Calu3 (cell line): ENCODE measurements around the gene PCDHGA5. TPM values are rescaled to one million over a fixed set of nuclear protein-coding genes. Genes with fewer than 3 reads are reported as not detected.

Experiments
- BruUV-seq: library from RNA; stranded (reverse); fragments of 400-500 nt; replicated peaks from 2 replicates; lab custom pipeline; 2021; lab: Mats Ljungman, UMichigan
- CTCF ChIA-PET: fragments of 300-600 bp; sonication (Branson Sonifier 250); formaldehyde crosslinking; loops from one replicate; lab custom pipeline; 2022; ENCODE audit warnings: antibody characterized with exemption; lab: Charles Lee
- DNase-seq: peaks from one replicate; pipeline ENCODE4 v3.0.0; 2022
- H3K27ac Mint-ChIP-seq: one replicate; pipeline ENCODE4 v1.8.0; 2022; ENCODE audit warnings: mixed read lengths; ENCODE audit not compliant: unreplicated experiment
- H3K27me3 Mint-ChIP-seq: one replicate; pipeline ENCODE4 v1.8.0; 2022; ENCODE audit warnings: mixed read lengths; ENCODE audit not compliant: unreplicated experiment
- H3K36me3 Mint-ChIP-seq: one replicate; pipeline ENCODE4 v1.8.0; 2022; ENCODE audit warnings: mild to moderate bottlenecking, moderate library complexity, mixed read lengths; ENCODE audit not compliant: insufficient read depth, unreplicated experiment
- H3K4me1 Mint-ChIP-seq: one replicate; pipeline ENCODE4 v1.8.0; 2022; ENCODE audit warnings: mild to moderate bottlenecking, low read depth, mixed read lengths; ENCODE audit not compliant: unreplicated experiment
- H3K4me3 Mint-ChIP-seq: one replicate; pipeline ENCODE4 v1.8.0; 2022; ENCODE audit warnings: mild to moderate bottlenecking, low read depth, moderate library complexity, mixed read lengths; ENCODE audit not compliant: unreplicated experiment
- H3K9me3 Mint-ChIP-seq: one replicate; pipeline ENCODE4 v1.8.0; 2022; ENCODE audit warnings: low read depth, mixed read lengths; ENCODE audit not compliant: unreplicated experiment
- intact Hi-C: fragments of 100-400 bp; cut with micrococcal nuclease; formaldehyde crosslinking; loops from one replicate; pipeline ENCODE4 v1.10.0; 2022; ENCODE audit not compliant: unreplicated experiment
- total RNA-seq: library from RNA; stranded (reverse); gene quantifications from 2 replicates; pipeline ENCODE4 v1.2.3, GENCODE V29; 2022
- TF ChIP-seq, protein P1 (sequence below): fragments of 200-600 bp; IDR thresholded peaks from one replicate; pipeline ENCODE4 v1.8.0; 2022; ENCODE audit warnings: antibody characterized with exemption; ENCODE audit not compliant: unreplicated experiment

PCDHGA5 gene
- total RNA-seq, 1 experiment from 2014 or later: 0.12 TPM

DNA sequence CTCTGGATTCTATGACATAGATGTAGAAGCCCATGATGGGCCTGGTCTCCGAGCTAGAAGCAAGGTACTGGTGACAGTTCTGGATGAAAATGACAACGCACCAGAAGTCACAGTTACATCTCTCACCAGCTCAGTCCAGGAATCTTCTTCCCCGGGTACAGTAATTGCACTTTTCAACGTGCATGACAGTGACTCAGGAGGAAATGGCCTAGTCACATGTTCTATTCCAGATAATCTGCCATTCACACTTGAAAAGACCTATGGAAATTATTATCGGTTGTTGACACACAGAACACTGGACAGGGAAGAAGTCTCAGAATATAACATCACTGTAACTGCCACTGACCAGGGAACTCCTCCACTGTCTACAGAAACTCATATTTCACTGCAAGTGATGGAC is 7.8 kb upstream of the PCDHGA5 start:
- intact Hi-C loops: no loop called here
- no TSS peak for BruUV-seq
- DNase-seq: no peak
- peaks cover 19% of the 10 kb centered on the region for H3K9me3 Mint-ChIP-seq
- H3K27me3 Mint-ChIP-seq: no peaks in the 10 kb centered on the region
- TF ChIP-seq, protein P1, sequence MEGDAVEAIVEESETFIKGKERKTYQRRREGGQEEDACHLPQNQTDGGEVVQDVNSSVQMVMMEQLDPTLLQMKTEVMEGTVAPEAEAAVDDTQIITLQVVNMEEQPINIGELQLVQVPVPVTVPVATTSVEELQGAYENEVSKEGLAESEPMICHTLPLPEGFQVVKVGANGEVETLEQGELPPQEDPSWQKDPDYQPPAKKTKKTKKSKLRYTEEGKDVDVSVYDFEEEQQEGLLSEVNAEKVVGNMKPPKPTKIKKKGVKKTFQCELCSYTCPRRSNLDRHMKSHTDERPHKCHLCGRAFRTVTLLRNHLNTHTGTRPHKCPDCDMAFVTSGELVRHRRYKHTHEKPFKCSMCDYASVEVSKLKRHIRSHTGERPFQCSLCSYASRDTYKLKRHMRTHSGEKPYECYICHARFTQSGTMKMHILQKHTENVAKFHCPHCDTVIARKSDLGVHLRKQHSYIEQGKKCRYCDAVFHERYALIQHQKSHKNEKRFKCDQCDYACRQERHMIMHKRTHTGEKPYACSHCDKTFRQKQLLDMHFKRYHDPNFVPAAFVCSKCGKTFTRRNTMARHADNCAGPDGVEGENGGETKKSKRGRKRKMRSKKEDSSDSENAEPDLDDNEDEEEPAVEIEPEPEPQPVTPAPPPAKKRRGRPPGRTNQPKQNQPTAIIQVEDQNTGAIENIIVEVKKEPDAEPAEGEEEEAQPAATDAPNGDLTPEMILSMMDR: no peak
- CTCF ChIA-PET: no interaction called here
- H3K36me3 Mint-ChIP-seq: no peaks in the 10 kb centered on the region
- H3K27ac Mint-ChIP-seq: no peak overlapping the region
- H3K4me1 Mint-ChIP-seq: no peaks in the 10 kb centered on the region
- no peak overlapping the region for H3K4me3 Mint-ChIP-seq

DNA sequence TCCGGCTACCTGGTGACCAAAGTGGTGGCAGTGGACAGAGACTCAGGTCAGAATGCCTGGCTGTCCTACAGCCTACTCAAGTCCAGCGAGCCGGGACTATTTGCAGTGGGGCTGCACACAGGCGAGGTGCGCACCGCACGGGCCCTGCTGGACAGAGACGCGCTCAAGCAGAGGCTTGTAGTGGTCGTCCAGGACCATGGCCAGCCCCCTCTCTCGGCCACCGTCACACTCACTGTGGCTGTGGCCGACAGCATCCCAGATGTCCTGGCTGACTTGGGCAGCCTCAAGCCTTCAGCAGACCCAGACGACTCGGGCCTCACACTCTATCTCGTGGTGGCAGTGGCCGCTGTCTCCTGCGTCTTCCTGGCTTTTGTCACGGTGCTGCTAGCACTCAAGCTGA is 7.0 kb upstream of the PCDHGA5 start:
- DNase-seq: no peak
- Mint-ChIP-seq H3K4me3 (no peak overlapping the region), H3K36me3 (peaks cover 3% of the 10 kb centered on the region), H3K4me1 (no peaks in the 10 kb centered on the region), H3K27me3 (no peaks in the 10 kb centered on the region), H3K9me3 (peaks cover 19% of the 10 kb centered on the region), H3K27ac (no peak overlapping the region)
- intact Hi-C loops: no loop called here
- BruUV-seq: no TSS peak
- CTCF ChIA-PET: no interaction called here
- TF ChIP-seq, protein P1: no peak

DNA sequence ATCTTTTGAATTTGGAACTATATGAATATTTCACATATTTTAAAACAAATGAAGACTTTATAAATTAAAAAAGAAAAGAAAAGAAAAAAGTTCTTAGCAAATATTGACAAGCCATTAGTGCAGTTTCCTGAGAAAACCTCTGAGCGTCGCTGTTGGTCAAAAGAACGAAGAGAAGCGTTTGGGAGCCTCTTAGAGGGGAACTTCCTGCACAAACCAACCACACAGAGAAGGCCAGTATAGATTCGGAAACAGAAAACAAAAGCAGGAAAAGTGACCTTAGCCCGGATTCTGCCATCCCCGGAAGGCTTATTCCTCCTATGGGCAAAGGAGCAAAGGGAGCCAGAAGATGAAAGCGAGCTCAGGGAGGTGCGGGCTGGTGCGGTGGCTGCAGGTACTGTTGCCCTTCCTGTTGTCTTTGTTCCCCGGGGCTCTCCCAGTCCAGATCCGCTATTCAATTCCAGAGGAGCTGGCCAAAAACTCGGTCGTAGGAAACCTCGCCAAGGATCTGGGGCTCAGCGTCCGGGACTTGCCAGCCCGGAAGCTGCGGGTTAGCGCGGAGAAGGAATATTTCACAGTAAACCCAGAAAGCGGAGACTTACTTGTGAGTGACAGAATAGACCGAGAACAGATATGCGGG is 4.1 kb upstream of the PCDHGA5 start, which contains the start of gene PCDHGB2:
TSS of gene PCDHGB2 (plus strand) at position 205 of the 637 bp plus-strand sequence. CDS start at position 347, 142 bp downstream.
- H3K4me1 Mint-ChIP-seq: no peaks in the 10 kb centered on the region
- TF ChIP-seq, protein P1: no peak
- peaks cover 23% of the 10 kb centered on the region for H3K9me3 Mint-ChIP-seq
- CTCF ChIA-PET: no interaction called here
- no peaks in the 10 kb centered on the region for H3K27me3 Mint-ChIP-seq
- no peak within 1 kb of the TSS for H3K4me3 Mint-ChIP-seq
- H3K27ac Mint-ChIP-seq: no peak within 1 kb of the TSS
- no peak for DNase-seq
- no TSS peak for BruUV-seq
- H3K36me3 Mint-ChIP-seq: peaks cover 3% of the 10 kb centered on the region
- intact Hi-C loops: no loop called here

DNA sequence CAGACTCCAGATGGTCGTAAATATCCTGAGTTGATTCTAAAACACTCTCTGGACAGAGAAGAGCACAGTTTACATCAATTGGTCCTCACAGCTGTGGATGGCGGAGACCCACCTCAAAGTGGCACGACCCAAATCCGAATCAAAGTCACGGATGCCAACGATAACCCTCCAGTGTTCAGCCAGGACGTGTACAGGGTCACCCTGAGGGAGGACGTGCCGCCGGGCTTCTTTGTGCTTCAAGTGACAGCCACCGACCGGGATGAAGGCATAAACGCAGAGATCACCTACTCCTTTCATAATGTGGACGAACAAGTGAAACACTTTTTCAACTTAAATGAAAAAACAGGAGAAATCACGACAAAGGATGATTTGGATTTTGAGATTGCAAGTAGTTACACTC is 3.3 kb upstream of the PCDHGA5 start:
- Mint-ChIP-seq H3K4me1 (no peaks in the 10 kb centered on the region), H3K4me3 (no peak overlapping the region), H3K9me3 (peaks cover 25% of the 10 kb centered on the region), H3K36me3 (peaks cover 3% of the 10 kb centered on the region), H3K27me3 (no peaks in the 10 kb centered on the region), H3K27ac (no peak overlapping the region)
- TF ChIP-seq, protein P1: no peak
- no TSS peak for BruUV-seq
- DNase-seq: no peak
- CTCF ChIA-PET: no interaction called here
- intact Hi-C loops: no loop called here
